ENCODE data around the gene RPS10.
"Not testable (repeated sequence)": the region's sequence is repeated elsewhere in the genome, so short reads cannot be mapped to it uniquely, and the experiment has no call there.

GRCh38 chr6:34377571-34377970 lies 48.3 kb downstream of the RPS10 start:
- TF ChIP-seq POLR2A, CTCF (IDR thresholded peaks at IDR 0.05): not testable (repeated sequence)
